Smooth muscle cell (in vitro differentiated cells): ENCODE measurements around the gene PFKM. TPM values are rescaled to one million over a fixed set of nuclear protein-coding genes. Genes with fewer than 3 reads are reported as not detected.

Experiments
- DNase-seq: peaks from one replicate; lab custom pipeline; 2025; ENCODE audit not compliant: unreplicated experiment; lab: John Stamatoyannopoulos, UW
- H2AFZ ChIP-seq: fragments of 200-600 bp; sonication (generic); 2 replicates; pipeline ENCODE4 v1.6.0; 2016; ENCODE audit warnings: antibody characterized with exemption, low read depth, mild to moderate bottlenecking
- H3F3A ChIP-seq: fragments of 200-600 bp; sonication (generic); 2 replicates; pipeline ENCODE4 v1.6.0; 2017; ENCODE audit warnings: antibody characterized with exemption, low read depth
- H3K27ac ChIP-seq: fragments of 200-600 bp; sonication (generic); 2 replicates; pipeline ENCODE4 v1.5.1; 2016; ENCODE audit warnings: low read depth, mild to moderate bottlenecking
- H3K27me3 ChIP-seq: fragments of 200-600 bp; sonication (generic); 2 replicates; pipeline ENCODE4 v1.6.1; 2016; ENCODE audit warnings: low read depth, mild to moderate bottlenecking
- H3K36me3 ChIP-seq: fragments of 200-600 bp; sonication (generic); 2 replicates; pipeline ENCODE4 v1.5.1; 2016; ENCODE audit warnings: low read depth
- H3K4me1 ChIP-seq: fragments of 200-600 bp; sonication (generic); 2 replicates; pipeline ENCODE4 v1.5.1; 2016; ENCODE audit warnings: low read depth
- H3K4me2 ChIP-seq: fragments of 200-600 bp; sonication (generic); 2 replicates; pipeline ENCODE4 v1.6.0; 2016; ENCODE audit warnings: mild to moderate bottlenecking
- H3K4me3 ChIP-seq: fragments of 200-600 bp; sonication (generic); 2 replicates; pipeline ENCODE4 v1.5.1; 2016; ENCODE audit warnings: mild to moderate bottlenecking
- H3K79me2 ChIP-seq: fragments of 200-600 bp; sonication (generic); 2 replicates; pipeline ENCODE4 v1.6.0; 2016; ENCODE audit warnings: low read depth, mild to moderate bottlenecking
- H3K9ac ChIP-seq: fragments of 200-600 bp; sonication (generic); 2 replicates; pipeline ENCODE4 v1.6.0; 2016; ENCODE audit warnings: low read depth
- H3K9me3 ChIP-seq: fragments of 200-600 bp; sonication (generic); replicated peaks from 2 replicates; pipeline ENCODE4 v1.5.1; 2016; ENCODE audit warnings: low read depth
- H4K20me1 ChIP-seq: fragments of 200-600 bp; sonication (generic); 2 replicates; pipeline ENCODE4 v1.6.0; 2016; ENCODE audit warnings: low read depth
- WGBS: methylation state at CpG from one replicate; pipeline ENCODE4 v1.1.7; 2016; ENCODE audit warnings: low lambda C conversion rate; 5-methylcytosine and 5-hydroxymethylcytosine counted together
- polyA plus RNA-seq: library from polyadenylated mRNA; unstranded; fragments of >200 nt; fragmentation: Nextera tagmentation; extraction: Ambion mirVana; gene quantifications from 2 replicates; pipeline ENCODE4 v1.2.1, GENCODE V29; 2016
- total RNA-seq: library from RNA; depleted of rRNA; stranded (reverse); fragments of >200 nt; gene quantifications from 2 replicates; pipeline ENCODE4 v1.2.3, GENCODE V29; 2014
- TF ChIP-seq, protein P1 (sequence below): fragments of 200-600 bp; sonication (generic); IDR thresholded peaks from 2 replicates; pipeline ENCODE4 v1.5.1; 2017; ENCODE audit warnings: borderline replicate concordance, mild to moderate bottlenecking, antibody characterized with exemption; ENCODE audit not compliant: insufficient read depth, poor library complexity, severe bottlenecking

The PFKM gene
- total and polyA plus RNA-seq, 2 experiments from 2014 or later = 26.6 to 37.1 TPM

DNA sequence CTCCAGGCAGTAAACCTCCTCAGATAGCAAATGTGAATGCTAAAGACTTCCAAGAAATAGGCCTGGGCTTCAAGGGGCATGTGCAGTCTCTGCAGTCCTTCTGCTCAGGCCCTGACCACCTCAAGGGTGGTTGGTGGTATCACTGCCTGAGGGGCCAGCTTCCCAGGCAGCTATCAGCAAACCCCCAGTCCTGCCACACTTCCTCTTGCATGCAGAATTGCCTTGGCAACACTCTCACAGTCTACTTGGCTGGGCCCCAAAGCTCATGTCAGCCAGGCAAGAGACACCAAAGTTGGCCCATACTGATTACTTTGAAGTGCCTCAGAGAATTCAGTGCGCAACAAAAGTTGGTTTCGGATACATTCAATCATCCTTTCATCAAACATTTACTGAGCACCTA lies 41.6 kb downstream of the PFKM start:
- Histone ChIP-seq H3K79me2 (peaks cover 10% of the 10 kb centered on the region), H3K9ac (no peak overlapping the region), H3K9me3 (no peaks in the 10 kb centered on the region), H3K4me1 (peaks cover 10% of the 10 kb centered on the region), H3K27ac (no peak overlapping the region), H4K20me1 (no peaks in the 10 kb centered on the region), H3K4me2 (no peak overlapping the region), H2AFZ (no peak overlapping the region), H3K36me3 (no peaks in the 10 kb centered on the region), H3K4me3 (no peak overlapping the region), H3F3A (no peaks in the 10 kb centered on the region), H3K27me3 (no peaks in the 10 kb centered on the region)
- 98% methylated on average over 2 of the region's 2 CpGs for WGBS
- no peak for DNase-seq
- TF ChIP-seq, protein P1, sequence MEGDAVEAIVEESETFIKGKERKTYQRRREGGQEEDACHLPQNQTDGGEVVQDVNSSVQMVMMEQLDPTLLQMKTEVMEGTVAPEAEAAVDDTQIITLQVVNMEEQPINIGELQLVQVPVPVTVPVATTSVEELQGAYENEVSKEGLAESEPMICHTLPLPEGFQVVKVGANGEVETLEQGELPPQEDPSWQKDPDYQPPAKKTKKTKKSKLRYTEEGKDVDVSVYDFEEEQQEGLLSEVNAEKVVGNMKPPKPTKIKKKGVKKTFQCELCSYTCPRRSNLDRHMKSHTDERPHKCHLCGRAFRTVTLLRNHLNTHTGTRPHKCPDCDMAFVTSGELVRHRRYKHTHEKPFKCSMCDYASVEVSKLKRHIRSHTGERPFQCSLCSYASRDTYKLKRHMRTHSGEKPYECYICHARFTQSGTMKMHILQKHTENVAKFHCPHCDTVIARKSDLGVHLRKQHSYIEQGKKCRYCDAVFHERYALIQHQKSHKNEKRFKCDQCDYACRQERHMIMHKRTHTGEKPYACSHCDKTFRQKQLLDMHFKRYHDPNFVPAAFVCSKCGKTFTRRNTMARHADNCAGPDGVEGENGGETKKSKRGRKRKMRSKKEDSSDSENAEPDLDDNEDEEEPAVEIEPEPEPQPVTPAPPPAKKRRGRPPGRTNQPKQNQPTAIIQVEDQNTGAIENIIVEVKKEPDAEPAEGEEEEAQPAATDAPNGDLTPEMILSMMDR = no peak

DNA sequence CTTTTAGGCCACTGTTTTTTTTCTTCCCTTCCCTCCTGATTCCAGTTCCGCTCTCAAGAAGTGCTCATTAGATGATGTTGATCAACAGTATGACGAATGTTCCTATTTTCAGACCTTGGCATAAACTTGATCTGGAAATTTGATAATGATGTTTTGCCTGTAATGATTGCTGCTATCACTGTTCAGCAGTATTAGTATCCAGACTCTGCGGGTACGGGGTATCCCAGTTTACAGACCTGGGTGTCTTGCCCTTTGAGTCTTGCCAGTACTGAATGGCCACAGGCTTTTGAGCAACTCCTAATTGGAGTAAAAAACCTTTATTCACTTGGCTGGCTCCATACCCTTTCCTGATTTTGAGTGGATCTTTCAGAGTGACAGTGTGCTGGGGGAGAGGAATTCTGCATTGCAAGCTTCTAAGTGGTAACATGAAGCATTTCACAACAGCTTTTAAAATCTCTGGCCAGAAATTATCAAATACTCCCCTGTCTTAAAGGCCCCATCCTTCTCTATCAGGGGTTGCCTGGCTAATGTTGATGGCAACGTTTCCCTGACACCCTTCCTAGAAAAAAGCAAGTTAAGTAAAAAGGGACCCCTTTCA lies 44.1 kb downstream of the PFKM start:
- H3K4me1 ChIP-seq = no peaks in the 10 kb centered on the region
- H3K4me3 ChIP-seq = no peak overlapping the region
- no peak overlapping the region for H3K27ac ChIP-seq
- H2AFZ ChIP-seq = no peak overlapping the region
- H3K4me2 ChIP-seq = no peak overlapping the region
- no peaks in the 10 kb centered on the region for H4K20me1 ChIP-seq
- TF ChIP-seq, protein P1 = no peak
- H3K9ac ChIP-seq = no peak overlapping the region
- DNase-seq = no peak
- no peaks in the 10 kb centered on the region for H3K9me3 ChIP-seq
- 73% methylated on average over 5 of the region's 5 CpGs for whole genome bisulfite sequencing
- no peaks in the 10 kb centered on the region for H3K36me3 ChIP-seq
- H3F3A ChIP-seq = no peaks in the 10 kb centered on the region
- H3K27me3 ChIP-seq = no peaks in the 10 kb centered on the region
- no peaks in the 10 kb centered on the region for H3K79me2 ChIP-seq

DNA sequence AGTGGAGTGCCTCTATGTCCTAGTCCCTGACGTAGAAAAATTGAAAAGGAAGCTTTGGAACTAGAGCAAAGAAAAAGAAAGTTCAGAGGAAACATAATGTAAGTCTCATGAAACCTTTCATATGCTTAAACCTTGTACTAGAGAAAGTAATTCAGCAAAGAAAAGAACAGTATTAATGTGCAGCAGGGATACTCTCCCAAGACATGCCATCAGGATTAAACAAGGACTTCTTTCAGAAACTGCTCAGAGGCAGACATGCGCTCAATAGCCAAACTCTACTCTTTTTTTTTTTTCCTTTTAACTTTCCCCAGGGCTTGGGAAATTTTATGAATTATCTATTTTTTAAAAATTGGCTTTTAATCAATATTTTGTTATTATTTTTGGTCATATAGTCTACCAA lies 45.3 kb downstream of the PFKM start:
- no peak overlapping the region for H3K9ac ChIP-seq
- TF ChIP-seq, protein P1 = no peak

More for the DNA sequence above, 45.3 kb downstream of the PFKM start:
- Histone ChIP-seq H4K20me1 (no peaks in the 10 kb centered on the region), H3K27ac (no peak overlapping the region), H2AFZ (no peak overlapping the region), H3K27me3 (no peaks in the 10 kb centered on the region), H3K4me2 (no peak overlapping the region), H3F3A (no peaks in the 10 kb centered on the region), H3K4me1 (no peaks in the 10 kb centered on the region), H3K9me3 (no peaks in the 10 kb centered on the region), H3K4me3 (no peak overlapping the region), H3K79me2 (no peaks in the 10 kb centered on the region), H3K36me3 (no peaks in the 10 kb centered on the region)
- DNase-seq = no peak
- WGBS = 89% methylated on average over 2 of the region's 2 CpGs
